ENCODE results near the gene SNRPD2.
"Not testable (repeated sequence)": the region's sequence is repeated elsewhere in the genome, so short reads cannot be mapped to it uniquely, and the experiment has no call there.

DNA sequence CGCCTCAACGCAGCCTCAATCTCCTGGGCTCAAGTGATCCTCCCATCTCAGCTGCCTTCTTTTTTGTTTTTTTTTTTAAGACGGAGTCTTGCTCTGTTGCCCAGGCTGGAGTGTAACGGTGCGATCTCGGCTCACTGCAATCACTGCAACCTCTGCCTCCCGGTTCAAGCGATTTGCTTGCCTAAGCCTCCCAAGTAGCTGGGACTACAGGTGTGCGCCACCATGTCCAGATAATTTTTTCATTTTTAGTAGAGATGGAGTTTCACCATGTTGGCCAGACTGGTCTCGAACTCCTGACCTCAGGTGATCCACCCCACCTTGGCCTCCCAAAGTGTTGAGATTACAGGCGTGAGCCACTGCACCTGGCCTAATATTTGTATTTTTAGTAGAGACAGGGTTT, 28.3 kb upstream of the SNRPD2 start:
- TF ChIP-seq CTCF (IDR thresholded peaks at IDR 0.05); POLR2A (IDR thresholded peaks at IDR 0.05); POLR2AphosphoS5 (IDR thresholded peaks at IDR 0.05; ENCODE audit: insufficient read depth in 1 of 2, low read depth in 1 of 2): not testable (repeated sequence)

Measured in vagina (tissue), 2 donors.